WTC11 (cell line): ENCODE results near the gene LCLAT1. TPM values are rescaled to one million over a fixed set of nuclear protein-coding genes. Genes with fewer than 3 reads are reported as not detected.

Source experiments
- ATAC-seq: fragments of 200-7000 bp; cut with Tn5 transposase; 2 replicates; pipeline ENCODE4 v1.10.0; 2021; ENCODE audit warnings: mild to moderate bottlenecking, moderate library complexity
- CTCF ChIA-PET: fragments of 300-600 bp; sonication (Branson Sonifier 250); formaldehyde crosslinking; loops from one replicate; lab custom pipeline; 2021; ENCODE audit warnings: antibody characterized with exemption; lab: Charles Lee
- POLR2A ChIA-PET: fragments of 350-600 bp; sonication (Branson Sonifier 250); formaldehyde crosslinking; loops from one replicate; lab custom pipeline; 2021; ENCODE audit warnings: antibody characterized with exemption; lab: Charles Lee
- DNase-seq: peaks from one replicate; pipeline ENCODE4 v3.0.0; 2021; ENCODE audit warnings: low spot score
- H3K27ac Mint-ChIP-seq: 2 replicates; pipeline ENCODE4 v1.8.0; 2021; ENCODE audit warnings: mixed read lengths
- H3K27me3 Mint-ChIP-seq: 2 replicates; pipeline ENCODE4 v1.8.0; 2021; ENCODE audit warnings: low read depth, mild to moderate bottlenecking, moderate library complexity, mixed read lengths
- H3K36me3 Mint-ChIP-seq: 2 replicates; pipeline ENCODE4 v1.8.0; 2021; ENCODE audit warnings: mixed read lengths
- H3K4me1 Mint-ChIP-seq: 2 replicates; pipeline ENCODE4 v1.8.0; 2022; ENCODE audit warnings: mixed read lengths
- H3K4me3 Mint-ChIP-seq: 2 replicates; pipeline ENCODE4 v1.8.0; 2021; ENCODE audit warnings: mild to moderate bottlenecking, moderate library complexity, mixed read lengths
- H3K9me3 Mint-ChIP-seq: 2 replicates; pipeline ENCODE4 v1.8.0; 2021; ENCODE audit warnings: mixed read lengths
- CBFB ChIP-seq: sonication (generic); formaldehyde crosslinking; IDR thresholded peaks from 2 replicates; pipeline ENCODE4 v1.8.1; 2022; ENCODE audit warnings: mild to moderate bottlenecking, low read depth, missing genetic modification reagents
- CREM ChIP-seq: sonication (generic); formaldehyde crosslinking; IDR thresholded peaks from 2 replicates; pipeline ENCODE4 v1.8.1; 2022; ENCODE audit warnings: mild to moderate bottlenecking, missing genetic modification reagents, moderate library complexity
- FOXK1 ChIP-seq: sonication (generic); formaldehyde crosslinking; IDR thresholded peaks from 2 replicates; pipeline ENCODE4 v1.8.0; 2022; ENCODE audit warnings: mild to moderate bottlenecking, moderate library complexity, missing genetic modification reagents
- JAZF1 ChIP-seq: fragments of 250-450 bp; sonication (Bioruptor Pico); IDR thresholded peaks from 2 replicates; pipeline ENCODE4 v1.9.0; 2021; ENCODE audit warnings: moderate library complexity, mild to moderate bottlenecking, inconsistent platforms
- OVOL2 ChIP-seq: fragments of 250-450 bp; sonication (Bioruptor Pico); IDR thresholded peaks from 2 replicates; pipeline ENCODE4 v1.9.0; 2021; ENCODE audit warnings: mild to moderate bottlenecking, borderline replicate concordance
- TCF7 ChIP-seq: sonication (generic); formaldehyde crosslinking; IDR thresholded peaks from 2 replicates; pipeline ENCODE4 v1.8.0; 2022; ENCODE audit warnings: mild to moderate bottlenecking, low read depth, missing genetic modification reagents, moderate library complexity
- ZNF317 ChIP-seq: sonication (generic); formaldehyde crosslinking; IDR thresholded peaks from 2 replicates; pipeline ENCODE4 v1.8.1; 2023; ENCODE audit warnings: low read depth, mild to moderate bottlenecking, moderate library complexity, missing genetic modification reagents, borderline replicate concordance
- total RNA-seq: library from RNA; stranded (reverse); gene quantifications from 3 replicates; pipeline ENCODE4 v1.2.3, GENCODE V29; 2021
- TF ChIP-seq, protein P1 (sequence below): sonication (generic); formaldehyde crosslinking; IDR thresholded peaks from 2 replicates; pipeline ENCODE4 v1.8.1; 2022; ENCODE audit warnings: missing genetic modification reagents, borderline replicate concordance
- TF ChIP-seq, protein P2 (sequence below): sonication (generic); formaldehyde crosslinking; IDR thresholded peaks from 2 replicates; pipeline ENCODE4 v1.8.0; 2022; ENCODE audit warnings: mild to moderate bottlenecking, missing genetic modification reagents
- TF ChIP-seq, protein P3 (sequence below): fragments of 250-450 bp; sonication (Bioruptor Pico); IDR thresholded peaks from 2 replicates; pipeline ENCODE4 v2.1.2; 2022; ENCODE audit warnings: mild to moderate bottlenecking, moderate library complexity
- TF ChIP-seq, protein P4 (sequence below): fragments of 200-600 bp; IDR thresholded peaks from 2 replicates; pipeline ENCODE4 v1.8.0; 2022; ENCODE audit warnings: antibody characterized with exemption
- TF ChIP-seq, protein P5 (sequence below): sonication (generic); formaldehyde crosslinking; IDR thresholded peaks from 2 replicates; pipeline ENCODE4 v1.8.0; 2022; ENCODE audit warnings: missing genetic modification reagents
- TF ChIP-seq, protein P6 (sequence below): sonication (generic); formaldehyde crosslinking; IDR thresholded peaks from 2 replicates; pipeline ENCODE4 v1.8.0; 2023; ENCODE audit warnings: missing genetic modification reagents
- TF ChIP-seq, protein P7 (sequence below): sonication (generic); formaldehyde crosslinking; IDR thresholded peaks from 2 replicates; pipeline ENCODE4 v1.8.1; 2022; ENCODE audit warnings: low read depth, missing genetic modification reagents, borderline replicate concordance
- TF ChIP-seq, protein P8 (sequence below): sonication (generic); formaldehyde crosslinking; conservative IDR thresholded peaks from 2 replicates; pipeline ENCODE4 v1.8.1; 2022; ENCODE audit warnings: mild to moderate bottlenecking, missing genetic modification reagents
- TF ChIP-seq, protein P9 (sequence below): sonication (generic); formaldehyde crosslinking; IDR thresholded peaks from 2 replicates; pipeline ENCODE4 v1.8.1; 2023; ENCODE audit warnings: mild to moderate bottlenecking, missing genetic modification reagents
- TF ChIP-seq, protein P10 (sequence below): sonication (generic); formaldehyde crosslinking; IDR thresholded peaks from 2 replicates; pipeline ENCODE4 v1.8.1; 2022; ENCODE audit warnings: low read depth, mild to moderate bottlenecking, moderate library complexity, missing genetic modification reagents, borderline replicate concordance

The LCLAT1 gene
- total RNA-seq, 1 experiment from 2014 or later = 22.3 TPM

DNA sequence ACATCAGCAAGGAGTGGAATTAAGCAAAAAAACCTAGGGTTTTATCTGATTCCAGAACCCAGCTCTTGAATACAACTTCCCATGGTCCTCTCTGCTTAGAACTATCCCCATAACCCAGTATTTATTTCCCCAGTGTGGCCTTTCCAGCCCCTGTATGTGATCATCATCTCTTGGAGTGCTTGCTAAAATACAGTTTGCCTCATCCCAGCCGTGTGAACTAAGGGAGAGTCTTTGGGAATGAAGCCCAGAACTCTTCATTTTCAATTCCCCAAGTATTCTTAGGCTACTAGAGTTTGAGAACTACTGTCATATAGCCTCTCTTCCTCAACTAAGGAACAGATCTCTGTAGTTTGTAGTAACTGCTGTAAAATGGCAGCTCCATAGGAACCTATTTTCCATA is 173.1 kb downstream of the LCLAT1 start:
- H3K27ac Mint-ChIP-seq = no peak overlapping the region
- ATAC-seq = no peak

More for the DNA sequence above, 173.1 kb downstream of the LCLAT1 start:
- CTCF ChIA-PET = interaction anchor here (1.0 kb wide), 1 partner anchor 173 kb away, joined by 3 read pairs; the partner anchor contains the start of gene LCLAT1
- peaks cover 12% of the 10 kb centered on the region; the same call in 1 of the 2 replicates for H3K36me3 Mint-ChIP-seq
- no peaks in the 10 kb centered on the region for H3K27me3 Mint-ChIP-seq
- TF ChIP-seq, protein P1, sequence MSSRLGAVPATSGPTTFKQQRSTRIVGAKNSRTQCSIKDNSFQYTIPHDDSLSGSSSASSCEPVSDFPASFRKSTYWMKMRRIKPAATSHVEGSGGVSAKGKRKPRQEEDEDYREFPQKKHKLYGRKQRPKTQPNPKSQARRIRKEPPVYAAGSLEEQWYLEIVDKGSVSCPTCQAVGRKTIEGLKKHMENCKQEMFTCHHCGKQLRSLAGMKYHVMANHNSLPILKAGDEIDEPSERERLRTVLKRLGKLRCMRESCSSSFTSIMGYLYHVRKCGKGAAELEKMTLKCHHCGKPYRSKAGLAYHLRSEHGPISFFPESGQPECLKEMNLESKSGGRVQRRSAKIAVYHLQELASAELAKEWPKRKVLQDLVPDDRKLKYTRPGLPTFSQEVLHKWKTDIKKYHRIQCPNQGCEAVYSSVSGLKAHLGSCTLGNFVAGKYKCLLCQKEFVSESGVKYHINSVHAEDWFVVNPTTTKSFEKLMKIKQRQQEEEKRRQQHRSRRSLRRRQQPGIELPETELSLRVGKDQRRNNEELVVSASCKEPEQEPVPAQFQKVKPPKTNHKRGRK = no peak
- no peak for TF ChIP-seq OVOL2 (CRISPR knock-in tag)
- TF ChIP-seq, protein P2, sequence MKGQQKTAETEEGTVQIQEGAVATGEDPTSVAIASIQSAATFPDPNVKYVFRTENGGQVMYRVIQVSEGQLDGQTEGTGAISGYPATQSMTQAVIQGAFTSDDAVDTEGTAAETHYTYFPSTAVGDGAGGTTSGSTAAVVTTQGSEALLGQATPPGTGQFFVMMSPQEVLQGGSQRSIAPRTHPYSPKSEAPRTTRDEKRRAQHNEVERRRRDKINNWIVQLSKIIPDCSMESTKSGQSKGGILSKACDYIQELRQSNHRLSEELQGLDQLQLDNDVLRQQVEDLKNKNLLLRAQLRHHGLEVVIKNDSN = no peak
- TF ChIP-seq CBFB = no peak
- TF ChIP-seq, protein P3, sequence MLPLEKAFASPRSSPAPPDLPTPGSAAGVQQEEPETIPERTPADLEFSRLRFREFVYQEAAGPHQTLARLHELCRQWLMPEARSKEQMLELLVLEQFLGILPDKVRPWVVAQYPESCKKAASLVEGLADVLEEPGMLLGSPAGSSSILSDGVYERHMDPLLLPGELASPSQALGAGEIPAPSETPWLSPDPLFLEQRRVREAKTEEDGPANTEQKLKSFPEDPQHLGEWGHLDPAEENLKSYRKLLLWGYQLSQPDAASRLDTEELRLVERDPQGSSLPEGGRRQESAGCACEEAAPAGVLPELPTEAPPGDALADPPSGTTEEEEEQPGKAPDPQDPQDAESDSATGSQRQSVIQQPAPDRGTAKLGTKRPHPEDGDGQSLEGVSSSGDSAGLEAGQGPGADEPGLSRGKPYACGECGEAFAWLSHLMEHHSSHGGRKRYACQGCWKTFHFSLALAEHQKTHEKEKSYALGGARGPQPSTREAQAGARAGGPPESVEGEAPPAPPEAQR = no peak
- TF ChIP-seq, protein P4, sequence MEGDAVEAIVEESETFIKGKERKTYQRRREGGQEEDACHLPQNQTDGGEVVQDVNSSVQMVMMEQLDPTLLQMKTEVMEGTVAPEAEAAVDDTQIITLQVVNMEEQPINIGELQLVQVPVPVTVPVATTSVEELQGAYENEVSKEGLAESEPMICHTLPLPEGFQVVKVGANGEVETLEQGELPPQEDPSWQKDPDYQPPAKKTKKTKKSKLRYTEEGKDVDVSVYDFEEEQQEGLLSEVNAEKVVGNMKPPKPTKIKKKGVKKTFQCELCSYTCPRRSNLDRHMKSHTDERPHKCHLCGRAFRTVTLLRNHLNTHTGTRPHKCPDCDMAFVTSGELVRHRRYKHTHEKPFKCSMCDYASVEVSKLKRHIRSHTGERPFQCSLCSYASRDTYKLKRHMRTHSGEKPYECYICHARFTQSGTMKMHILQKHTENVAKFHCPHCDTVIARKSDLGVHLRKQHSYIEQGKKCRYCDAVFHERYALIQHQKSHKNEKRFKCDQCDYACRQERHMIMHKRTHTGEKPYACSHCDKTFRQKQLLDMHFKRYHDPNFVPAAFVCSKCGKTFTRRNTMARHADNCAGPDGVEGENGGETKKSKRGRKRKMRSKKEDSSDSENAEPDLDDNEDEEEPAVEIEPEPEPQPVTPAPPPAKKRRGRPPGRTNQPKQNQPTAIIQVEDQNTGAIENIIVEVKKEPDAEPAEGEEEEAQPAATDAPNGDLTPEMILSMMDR = no peak
- TF ChIP-seq, protein P5, sequence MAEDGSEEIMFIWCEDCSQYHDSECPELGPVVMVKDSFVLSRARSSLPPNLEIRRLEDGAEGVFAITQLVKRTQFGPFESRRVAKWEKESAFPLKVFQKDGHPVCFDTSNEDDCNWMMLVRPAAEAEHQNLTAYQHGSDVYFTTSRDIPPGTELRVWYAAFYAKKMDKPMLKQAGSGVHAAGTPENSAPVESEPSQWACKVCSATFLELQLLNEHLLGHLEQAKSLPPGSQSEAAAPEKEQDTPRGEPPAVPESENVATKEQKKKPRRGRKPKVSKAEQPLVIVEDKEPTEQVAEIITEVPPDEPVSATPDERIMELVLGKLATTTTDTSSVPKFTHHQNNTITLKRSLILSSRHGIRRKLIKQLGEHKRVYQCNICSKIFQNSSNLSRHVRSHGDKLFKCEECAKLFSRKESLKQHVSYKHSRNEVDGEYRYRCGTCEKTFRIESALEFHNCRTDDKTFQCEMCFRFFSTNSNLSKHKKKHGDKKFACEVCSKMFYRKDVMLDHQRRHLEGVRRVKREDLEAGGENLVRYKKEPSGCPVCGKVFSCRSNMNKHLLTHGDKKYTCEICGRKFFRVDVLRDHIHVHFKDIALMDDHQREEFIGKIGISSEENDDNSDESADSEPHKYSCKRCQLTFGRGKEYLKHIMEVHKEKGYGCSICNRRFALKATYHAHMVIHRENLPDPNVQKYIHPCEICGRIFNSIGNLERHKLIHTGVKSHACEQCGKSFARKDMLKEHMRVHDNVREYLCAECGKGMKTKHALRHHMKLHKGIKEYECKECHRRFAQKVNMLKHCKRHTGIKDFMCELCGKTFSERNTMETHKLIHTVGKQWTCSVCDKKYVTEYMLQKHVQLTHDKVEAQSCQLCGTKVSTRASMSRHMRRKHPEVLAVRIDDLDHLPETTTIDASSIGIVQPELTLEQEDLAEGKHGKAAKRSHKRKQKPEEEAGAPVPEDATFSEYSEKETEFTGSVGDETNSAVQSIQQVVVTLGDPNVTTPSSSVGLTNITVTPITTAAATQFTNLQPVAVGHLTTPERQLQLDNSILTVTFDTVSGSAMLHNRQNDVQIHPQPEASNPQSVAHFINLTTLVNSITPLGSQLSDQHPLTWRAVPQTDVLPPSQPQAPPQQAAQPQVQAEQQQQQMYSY (CRISPR knock-in tag) = no peak
- TF ChIP-seq FOXK1 = no peak
- TF ChIP-seq, protein P6, sequence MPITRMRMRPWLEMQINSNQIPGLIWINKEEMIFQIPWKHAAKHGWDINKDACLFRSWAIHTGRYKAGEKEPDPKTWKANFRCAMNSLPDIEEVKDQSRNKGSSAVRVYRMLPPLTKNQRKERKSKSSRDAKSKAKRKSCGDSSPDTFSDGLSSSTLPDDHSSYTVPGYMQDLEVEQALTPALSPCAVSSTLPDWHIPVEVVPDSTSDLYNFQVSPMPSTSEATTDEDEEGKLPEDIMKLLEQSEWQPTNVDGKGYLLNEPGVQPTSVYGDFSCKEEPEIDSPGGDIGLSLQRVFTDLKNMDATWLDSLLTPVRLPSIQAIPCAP (CRISPR knock-in tag) = no peak
- TF ChIP-seq, protein P7, sequence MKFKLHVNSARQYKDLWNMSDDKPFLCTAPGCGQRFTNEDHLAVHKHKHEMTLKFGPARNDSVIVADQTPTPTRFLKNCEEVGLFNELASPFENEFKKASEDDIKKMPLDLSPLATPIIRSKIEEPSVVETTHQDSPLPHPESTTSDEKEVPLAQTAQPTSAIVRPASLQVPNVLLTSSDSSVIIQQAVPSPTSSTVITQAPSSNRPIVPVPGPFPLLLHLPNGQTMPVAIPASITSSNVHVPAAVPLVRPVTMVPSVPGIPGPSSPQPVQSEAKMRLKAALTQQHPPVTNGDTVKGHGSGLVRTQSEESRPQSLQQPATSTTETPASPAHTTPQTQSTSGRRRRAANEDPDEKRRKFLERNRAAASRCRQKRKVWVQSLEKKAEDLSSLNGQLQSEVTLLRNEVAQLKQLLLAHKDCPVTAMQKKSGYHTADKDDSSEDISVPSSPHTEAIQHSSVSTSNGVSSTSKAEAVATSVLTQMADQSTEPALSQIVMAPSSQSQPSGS (CRISPR knock-in tag) = no peak
- no peak for TF ChIP-seq CREM (CRISPR knock-in tag)
- TF ChIP-seq, protein P8, sequence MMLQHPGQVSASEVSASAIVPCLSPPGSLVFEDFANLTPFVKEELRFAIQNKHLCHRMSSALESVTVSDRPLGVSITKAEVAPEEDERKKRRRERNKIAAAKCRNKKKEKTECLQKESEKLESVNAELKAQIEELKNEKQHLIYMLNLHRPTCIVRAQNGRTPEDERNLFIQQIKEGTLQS (CRISPR knock-in tag) = no peak
- TF ChIP-seq JAZF1 = no peak
- TF ChIP-seq, protein P9, sequence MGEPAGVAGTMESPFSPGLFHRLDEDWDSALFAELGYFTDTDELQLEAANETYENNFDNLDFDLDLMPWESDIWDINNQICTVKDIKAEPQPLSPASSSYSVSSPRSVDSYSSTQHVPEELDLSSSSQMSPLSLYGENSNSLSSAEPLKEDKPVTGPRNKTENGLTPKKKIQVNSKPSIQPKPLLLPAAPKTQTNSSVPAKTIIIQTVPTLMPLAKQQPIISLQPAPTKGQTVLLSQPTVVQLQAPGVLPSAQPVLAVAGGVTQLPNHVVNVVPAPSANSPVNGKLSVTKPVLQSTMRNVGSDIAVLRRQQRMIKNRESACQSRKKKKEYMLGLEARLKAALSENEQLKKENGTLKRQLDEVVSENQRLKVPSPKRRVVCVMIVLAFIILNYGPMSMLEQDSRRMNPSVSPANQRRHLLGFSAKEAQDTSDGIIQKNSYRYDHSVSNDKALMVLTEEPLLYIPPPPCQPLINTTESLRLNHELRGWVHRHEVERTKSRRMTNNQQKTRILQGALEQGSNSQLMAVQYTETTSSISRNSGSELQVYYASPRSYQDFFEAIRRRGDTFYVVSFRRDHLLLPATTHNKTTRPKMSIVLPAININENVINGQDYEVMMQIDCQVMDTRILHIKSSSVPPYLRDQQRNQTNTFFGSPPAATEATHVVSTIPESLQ (CRISPR knock-in tag) = no peak
- TF ChIP-seq ZNF317 = no peak
- TF ChIP-seq TCF7 = no peak
- TF ChIP-seq, protein P10, sequence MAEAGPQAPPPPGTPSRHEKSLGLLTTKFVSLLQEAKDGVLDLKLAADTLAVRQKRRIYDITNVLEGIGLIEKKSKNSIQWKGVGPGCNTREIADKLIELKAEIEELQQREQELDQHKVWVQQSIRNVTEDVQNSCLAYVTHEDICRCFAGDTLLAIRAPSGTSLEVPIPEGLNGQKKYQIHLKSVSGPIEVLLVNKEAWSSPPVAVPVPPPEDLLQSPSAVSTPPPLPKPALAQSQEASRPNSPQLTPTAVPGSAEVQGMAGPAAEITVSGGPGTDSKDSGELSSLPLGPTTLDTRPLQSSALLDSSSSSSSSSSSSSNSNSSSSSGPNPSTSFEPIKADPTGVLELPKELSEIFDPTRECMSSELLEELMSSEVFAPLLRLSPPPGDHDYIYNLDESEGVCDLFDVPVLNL (CRISPR knock-in tag) = no peak
- TF ChIP-seq, all 79 proteins: peak for 0
- DNase-seq = no peak
- no peak overlapping the region for H3K4me3 Mint-ChIP-seq
- POLR2A ChIA-PET = interaction anchor here (0.7 kb wide), 1 partner anchor 9 kb away, joined by 4 read pairs; no protein-coding TSS in a partner anchor
- H3K4me1 Mint-ChIP-seq = peaks cover 16% of the 10 kb centered on the region
- 0 out of 2 replicates have a peak, but pooled peaks cover 3% of the 10 kb centered on the region for H3K9me3 Mint-ChIP-seq
